A673 (cell line): ENCODE data around the gene ZNF506. TPM values are rescaled to one million over a fixed set of nuclear protein-coding genes. Genes with fewer than 3 reads are reported as not detected.
A peak's percentile ranks its signal among the peaks of the same experiment; 100 is the strongest.
"Not testable (repeated sequence)": the region's sequence is repeated elsewhere in the genome, so short reads cannot be mapped to it uniquely, and the experiment has no call there.

ENCODE experiments used
- BruUV-seq: library from RNA; stranded (reverse); fragments of 400-500 nt; replicated peaks from 2 replicates; lab custom pipeline; 2021; lab: Mats Ljungman, UMichigan
- CTCF ChIA-PET: fragments of 300-600 bp; sonication (Branson Sonifier 250); formaldehyde crosslinking; loops from one replicate; lab custom pipeline; 2022; ENCODE audit warnings: antibody characterized with exemption; lab: Charles Lee
- POLR2A ChIA-PET: fragments of 300-600 bp; sonication (Branson Sonifier 250); formaldehyde crosslinking; loops from one replicate; lab custom pipeline; 2022; ENCODE audit warnings: antibody characterized with exemption; ENCODE audit not compliant: low non-redundant PET; lab: Charles Lee
- DNase-seq: peaks from one replicate; pipeline ENCODE4 v3.0.0-alpha.2; 2015; ENCODE audit warnings: low spot score
- H3K27ac ChIP-seq: fragments of 200-600 bp; sonication (generic); 2 replicates; pipeline ENCODE4 v1.5.1; 2016; ENCODE audit warnings: mixed run types, low read depth, mild to moderate bottlenecking, mixed read lengths, antibody characterized with exemption, low read length; ENCODE audit not compliant: poor library complexity, severe bottlenecking
- H3K27me3 ChIP-seq: fragments of 200-600 bp; sonication (generic); replicated peaks from 2 replicates; pipeline ENCODE4 v1.6.1; 2017; ENCODE audit warnings: mixed run types, low read depth, mild to moderate bottlenecking, mixed read lengths, antibody characterized with exemption, low read length; ENCODE audit not compliant: insufficient read depth, poor library complexity
- H3K36me3 ChIP-seq: fragments of 200-600 bp; sonication (generic); 2 replicates; pipeline ENCODE4 v1.6.1; 2016; ENCODE audit warnings: mixed run types, mild to moderate bottlenecking, mixed read lengths, antibody characterized with exemption, low read length; ENCODE audit not compliant: insufficient read depth, poor library complexity, severe bottlenecking
- H3K4me1 ChIP-seq: fragments of 200-600 bp; sonication (generic); 2 replicates; pipeline ENCODE4 v1.6.1; 2017; ENCODE audit warnings: mixed run types, mild to moderate bottlenecking, mixed read lengths, antibody characterized with exemption, low read length; ENCODE audit not compliant: insufficient read depth, poor library complexity, severe bottlenecking
- H3K4me3 ChIP-seq: fragments of 200-600 bp; sonication (generic); 2 replicates; pipeline ENCODE4 v1.5.1; 2016; ENCODE audit warnings: low read depth, mixed run types, mild to moderate bottlenecking, mixed read lengths, low read length; ENCODE audit not compliant: poor library complexity, severe bottlenecking
- H3K9me3 ChIP-seq: fragments of 200-600 bp; sonication (generic); 2 replicates; pipeline ENCODE4 v1.6.1; 2016; ENCODE audit warnings: mixed run types, low read depth, mild to moderate bottlenecking, mixed read lengths, antibody characterized with exemption, low read length; ENCODE audit not compliant: poor library complexity, severe bottlenecking
- CTCF ChIP-seq: fragments of 300-800, 200-600 bp; sonication (generic); conservative IDR thresholded peaks from 2 replicates; pipeline ENCODE4 v1.5.1; 2017; ENCODE audit warnings: low read depth, mild to moderate bottlenecking, antibody characterized with exemption, low read length, moderate library complexity, mixed read lengths
- EZH2 ChIP-seq: fragments of 200-600 bp; sonication (generic); IDR thresholded peaks from 2 replicates; pipeline ENCODE4 v1.6.1; 2017; ENCODE audit warnings: borderline replicate concordance, low read depth, mild to moderate bottlenecking, mixed read lengths, antibody characterized with exemption, low read length; ENCODE audit not compliant: poor library complexity, severe bottlenecking
- intact Hi-C: fragments of 100-400 bp; cut with micrococcal nuclease; formaldehyde crosslinking; loops from one replicate; pipeline ENCODE4 v1.10.0; 2022; ENCODE audit not compliant: unreplicated experiment
- total RNA-seq: library from RNA; stranded (reverse); gene quantifications from 2 replicates; pipeline ENCODE4 v1.2.3, GENCODE V29; 2021

ZNF506 gene
- total RNA-seq, 1 experiment from 2014 or later: 14.7 TPM

GRCh38 chr19:19775891-19776205 lies 45.7 kb downstream of the ZNF506 start:
- Histone ChIP-seq H3K4me3 (peak overlapping the region; percentile 64), H3K27ac (peak overlapping the region; percentile 53), H3K27me3 (no peaks in the 10 kb centered on the region), H3K9me3 (peaks cover 5% of the 10 kb centered on the region), H3K4me1 (peaks cover 8% of the 10 kb centered on the region), H3K36me3 (no peaks in the 10 kb centered on the region)
- CTCF ChIA-PET: no interaction called here
- POLR2A ChIA-PET: no interaction called here
- intact Hi-C loops: no loop called here
- no TSS peak for BruUV-seq
- TF ChIP-seq CTCF (no peak), EZH2 (no peak)
- DNase-seq: no peak

GRCh38 chr19:19774354-19775033 lies 47.1 kb downstream of the ZNF506 start:
- ChIA-PET CTCF (no interaction called here), POLR2A (no interaction called here)
- no peak for DNase-seq
- Histone ChIP-seq H3K4me3 (no peak overlapping the region), H3K9me3 (peaks cover 5% of the 10 kb centered on the region), H3K36me3 (no peaks in the 10 kb centered on the region), H3K27me3 (no peaks in the 10 kb centered on the region), H3K27ac (no peak overlapping the region), H3K4me1 (peaks cover 8% of the 10 kb centered on the region)
- TF ChIP-seq CTCF: no peak
- no peak for TF ChIP-seq EZH2
- intact Hi-C loops: no loop called here
- no TSS peak for BruUV-seq

- H3K36me3 ChIP-seq, DNase-seq, H3K27ac ChIP-seq, POLR2A ChIA-PET, H3K4me1 ChIP-seq, intact Hi-C loops, CTCF ChIA-PET, H3K4me3 ChIP-seq, H3K9me3 ChIP-seq, BruUV-seq, H3K27me3 ChIP-seq: not testable (repeated sequence)
Measured at GRCh38 chr19:19771963-19772362, 49.6 kb downstream of the ZNF506 start.

GRCh38 chr19:19769971-19770370 lies 51.6 kb downstream of the ZNF506 start:
- H3K36me3 ChIP-seq, H3K27ac ChIP-seq, H3K4me3 ChIP-seq, H3K9me3 ChIP-seq, CTCF ChIA-PET, H3K4me1 ChIP-seq, H3K27me3 ChIP-seq, intact Hi-C loops, BruUV-seq, POLR2A ChIA-PET, DNase-seq: not testable (repeated sequence)
